ENCODE data around the gene HCST. TPM values are rescaled to one million over a fixed set of nuclear protein-coding genes. Genes with fewer than 3 reads are reported as not detected.
"Not testable (repeated sequence)": the region's sequence is repeated elsewhere in the genome, so short reads cannot be mapped to it uniquely, and the experiment has no call there.

HCST gene
- total RNA-seq, 1 experiment from 2014 or later: not detected

- no peak for DNase-seq (ENCODE audit: low read depth)
These were observed 2.2 kb downstream of the HCST start for GRCh38 chr19:35904311-35905068.

GRCh38 chr19:35905178-35905727 lies 2.9 kb downstream of the HCST start:
- DNase-seq (ENCODE audit: low read depth): no peak

- no peak for DNase-seq (ENCODE audit: low read depth)
These were observed 5.0 kb downstream of the HCST start for GRCh38 chr19:35907377-35907745.

- no peak for DNase-seq (ENCODE audit: low read depth)
These were observed 5.7 kb downstream of the HCST start, which contains the start of gene TYROBP for GRCh38 chr19:35908010-35908441. Gene TYROBP, minus strand, starts transcription at chr19:35908295. Its CDS starts 67 bp downstream, at chr19:35908228.

GRCh38 chr19:35908973-35909683 lies 6.8 kb downstream of the HCST start:
- no peak for DNase-seq (ENCODE audit: low read depth)

- DNase-seq (ENCODE audit: low read depth): no peak
These were observed 7.3 kb downstream of the HCST start for GRCh38 chr19:35909684-35910035.

- not testable (repeated sequence) for DNase-seq (ENCODE audit: low read depth)
These were observed 8.0 kb downstream of the HCST start for GRCh38 chr19:35910355-35910754.

DNA sequence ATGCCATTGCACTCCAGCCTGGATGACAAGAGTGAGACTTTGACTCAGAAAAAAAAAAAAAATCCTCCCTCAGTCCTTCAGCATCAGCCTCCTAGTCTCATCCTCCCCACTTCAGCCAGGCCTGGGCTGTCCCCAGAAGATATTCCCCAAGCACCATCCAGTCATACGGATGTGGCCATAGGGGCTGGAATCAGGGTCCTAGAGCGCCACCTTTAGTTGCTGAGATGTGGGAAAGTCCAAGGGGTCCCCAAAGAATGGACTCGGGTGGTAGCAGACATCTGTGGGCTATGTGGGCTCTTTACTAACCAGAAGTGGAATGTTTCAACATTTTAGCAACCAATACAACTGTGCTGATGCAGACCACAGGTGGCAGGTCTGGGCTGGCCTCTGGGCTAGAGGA lies 8.8 kb downstream of the HCST start:
- DNase-seq (ENCODE audit: low read depth): no peak

DNA sequence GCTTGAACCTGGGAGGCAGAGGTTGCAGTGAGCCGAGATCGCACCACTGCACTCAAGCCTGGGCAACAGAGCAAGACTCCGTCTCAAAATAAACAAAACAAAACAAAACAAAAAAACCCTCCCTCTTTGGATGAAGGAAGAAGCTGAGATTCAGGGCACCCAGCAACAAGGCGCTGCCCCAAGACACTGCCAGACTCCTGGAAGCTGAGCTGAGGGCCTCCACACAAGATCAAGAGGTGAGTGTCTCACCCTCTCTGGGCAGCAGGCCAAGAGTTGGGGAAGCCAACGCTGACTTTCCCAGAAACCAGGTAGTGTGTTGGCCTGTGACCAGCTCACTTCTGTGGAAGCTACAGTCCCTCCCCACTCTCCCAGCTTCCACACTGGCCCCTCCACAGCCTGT lies 9.5 kb downstream of the HCST start:
- no peak for DNase-seq (ENCODE audit: low read depth)

GRCh38 chr19:35913589-35913988 lies 11.3 kb downstream of the HCST start:
- no peak for DNase-seq (ENCODE audit: low read depth)

DNA sequence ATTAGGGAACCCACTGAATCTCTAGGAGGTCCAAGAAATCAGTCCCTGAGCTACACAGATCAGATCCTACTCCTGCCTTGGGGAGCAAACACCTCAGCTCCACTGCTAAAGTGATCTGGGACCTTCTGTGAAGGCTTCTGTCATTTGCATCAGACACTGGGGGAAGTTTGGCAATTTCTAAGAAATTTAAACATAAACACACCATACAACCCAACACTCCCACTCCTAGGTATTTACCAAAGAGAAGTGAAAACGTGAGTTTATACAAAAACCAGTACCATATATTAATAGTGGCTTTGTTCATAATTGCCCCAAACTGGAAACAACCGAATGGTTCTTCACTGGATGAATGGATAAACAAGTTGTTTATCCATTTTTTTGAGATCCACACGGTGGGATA lies 13.1 kb downstream of the HCST start:
- DNase-seq (ENCODE audit: low read depth): no peak

DNA sequence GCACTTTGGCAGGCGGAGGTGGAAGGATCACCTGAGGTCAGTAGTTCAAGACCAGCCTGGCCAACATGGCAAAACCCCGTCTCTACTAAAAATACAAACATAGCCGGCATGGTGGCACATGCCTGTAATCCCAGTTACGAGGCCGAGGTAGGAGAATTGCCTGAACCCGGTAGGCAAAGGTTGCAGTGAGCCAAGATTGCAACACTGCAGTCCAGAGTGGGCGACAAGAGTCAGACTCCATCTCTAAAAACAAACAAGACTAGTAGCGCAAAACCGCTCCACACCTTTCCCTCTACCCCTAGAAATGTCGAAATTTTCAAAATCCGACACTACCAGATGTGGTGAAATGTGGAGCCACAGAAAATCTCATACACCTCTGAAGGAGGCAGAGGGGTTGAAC lies 17.0 kb downstream of the HCST start:
- DNase-seq (ENCODE audit: low read depth): no peak

DNA sequence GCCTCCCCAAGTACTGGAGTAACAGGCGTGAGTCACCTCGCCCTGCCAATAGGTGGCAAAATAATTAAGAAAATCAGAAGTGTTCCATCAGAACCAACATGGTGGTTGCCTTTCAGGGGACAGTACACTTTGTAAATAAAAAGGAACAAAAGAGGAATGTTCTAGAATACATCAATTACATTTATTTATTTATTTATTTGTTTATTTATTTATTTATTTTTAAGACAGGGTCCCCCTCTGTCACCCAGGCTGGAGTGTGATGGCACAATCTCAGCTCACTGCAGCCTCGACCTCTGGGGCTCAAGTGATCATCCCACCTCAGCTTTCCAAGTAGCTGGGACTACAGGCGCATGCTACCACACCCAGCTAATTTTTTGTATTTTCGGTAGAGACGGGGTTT lies 18.7 kb downstream of the HCST start:
- no peak for DNase-seq (ENCODE audit: low read depth)

DNA sequence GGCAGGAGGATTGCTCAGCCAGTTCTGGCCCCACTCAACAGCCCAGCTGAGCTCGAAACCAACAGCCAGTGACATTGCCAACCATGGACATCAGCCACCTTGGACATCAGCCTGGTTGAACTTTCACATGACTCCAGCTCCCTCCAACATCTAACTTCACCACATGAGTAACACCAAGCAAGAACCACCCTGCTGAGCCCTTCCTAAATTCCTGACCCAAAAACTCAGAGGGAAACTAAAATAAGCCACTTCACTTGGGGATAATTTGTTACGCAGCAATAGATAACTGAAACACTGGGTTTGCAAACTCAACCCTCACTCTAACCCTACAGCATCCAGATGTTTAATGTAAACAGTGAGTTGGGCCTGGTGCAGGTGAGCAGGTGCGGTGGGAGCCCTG lies 23.2 kb downstream of the HCST start:
- DNase-seq (ENCODE audit: low read depth): no peak

DNA sequence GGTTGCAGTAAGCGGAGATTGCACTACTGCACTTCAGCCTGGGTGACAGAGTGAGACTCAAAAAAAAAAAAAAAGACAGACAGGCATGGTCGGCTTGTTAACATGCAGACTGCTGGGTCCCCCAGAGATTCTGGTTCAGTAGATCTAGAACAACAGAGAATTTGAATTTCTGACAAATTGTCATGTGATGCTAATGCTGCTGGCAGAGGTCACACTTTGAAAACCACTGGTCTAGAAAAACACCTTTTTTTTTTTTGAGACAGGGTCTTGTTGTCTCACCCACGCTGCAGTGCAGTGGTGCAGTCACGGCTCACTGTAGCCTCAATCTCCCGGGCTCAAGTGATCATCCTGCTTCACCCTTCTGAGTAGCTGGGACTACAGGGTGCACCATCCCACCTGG lies 26.2 kb downstream of the HCST start:
- DNase-seq (ENCODE audit: low read depth): no peak

- no peak for DNase-seq (ENCODE audit: low read depth)
These were observed 27.5 kb downstream of the HCST start for GRCh38 chr19:35929876-35930275.

DNA sequence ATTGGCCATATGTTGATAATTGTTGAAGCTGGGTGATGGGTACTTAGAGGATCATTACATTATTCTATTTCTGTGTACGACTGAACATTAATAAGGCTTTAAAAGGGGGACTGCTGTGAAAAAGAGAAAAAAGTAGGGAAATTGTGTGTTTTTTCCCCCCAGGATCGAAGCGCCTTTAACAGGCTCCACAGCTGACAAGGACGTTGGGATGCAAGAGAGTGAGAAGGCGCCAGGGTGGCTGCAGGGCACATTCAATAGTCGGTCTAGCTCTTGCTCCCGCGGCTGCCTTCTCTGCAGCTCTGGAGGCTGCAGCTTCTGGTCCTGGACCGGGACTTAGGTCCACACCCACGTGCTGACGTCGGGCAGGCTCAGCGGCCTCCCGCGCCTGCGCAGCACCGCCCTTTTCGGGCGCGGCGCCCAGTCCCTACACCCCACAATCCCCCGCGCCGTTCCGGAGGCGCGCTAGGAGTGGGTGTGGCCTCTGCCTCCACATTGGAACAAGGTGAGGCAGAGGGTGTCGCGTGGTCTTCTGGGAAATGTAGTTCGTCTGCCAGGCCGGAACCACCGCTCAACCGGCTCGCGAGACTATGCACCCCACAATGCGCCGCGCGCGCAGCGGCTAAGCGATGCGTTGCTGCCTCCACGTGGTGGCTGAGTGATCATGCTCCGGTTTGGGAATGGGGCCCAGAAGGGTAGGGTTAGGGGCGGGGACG lies 29.0 kb downstream of the HCST start:
- DNase-seq (ENCODE audit: low read depth): peak; percentile 99

DNA sequence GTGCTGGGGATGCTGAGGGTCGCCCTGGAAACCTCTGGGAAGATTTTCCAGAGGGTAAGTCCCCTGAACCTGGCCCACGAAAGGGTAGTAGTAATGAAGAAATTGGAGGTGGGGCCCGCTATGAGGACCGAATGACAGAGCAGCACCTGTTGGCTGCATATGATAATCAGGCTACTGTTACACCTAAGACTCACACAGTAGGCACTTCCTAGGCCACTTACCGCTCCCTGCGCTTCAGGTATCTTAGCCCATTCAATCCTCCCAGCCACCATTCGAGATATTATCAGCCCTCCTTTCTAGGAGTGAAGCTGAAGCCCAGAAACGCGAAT lies 29.5 kb downstream of the HCST start:
- DNase-seq (ENCODE audit: low read depth): no peak

GRCh38 chr19:35932291-35932936 lies 30.1 kb downstream of the HCST start:
- DNase-seq (ENCODE audit: low read depth): no peak

DNA sequence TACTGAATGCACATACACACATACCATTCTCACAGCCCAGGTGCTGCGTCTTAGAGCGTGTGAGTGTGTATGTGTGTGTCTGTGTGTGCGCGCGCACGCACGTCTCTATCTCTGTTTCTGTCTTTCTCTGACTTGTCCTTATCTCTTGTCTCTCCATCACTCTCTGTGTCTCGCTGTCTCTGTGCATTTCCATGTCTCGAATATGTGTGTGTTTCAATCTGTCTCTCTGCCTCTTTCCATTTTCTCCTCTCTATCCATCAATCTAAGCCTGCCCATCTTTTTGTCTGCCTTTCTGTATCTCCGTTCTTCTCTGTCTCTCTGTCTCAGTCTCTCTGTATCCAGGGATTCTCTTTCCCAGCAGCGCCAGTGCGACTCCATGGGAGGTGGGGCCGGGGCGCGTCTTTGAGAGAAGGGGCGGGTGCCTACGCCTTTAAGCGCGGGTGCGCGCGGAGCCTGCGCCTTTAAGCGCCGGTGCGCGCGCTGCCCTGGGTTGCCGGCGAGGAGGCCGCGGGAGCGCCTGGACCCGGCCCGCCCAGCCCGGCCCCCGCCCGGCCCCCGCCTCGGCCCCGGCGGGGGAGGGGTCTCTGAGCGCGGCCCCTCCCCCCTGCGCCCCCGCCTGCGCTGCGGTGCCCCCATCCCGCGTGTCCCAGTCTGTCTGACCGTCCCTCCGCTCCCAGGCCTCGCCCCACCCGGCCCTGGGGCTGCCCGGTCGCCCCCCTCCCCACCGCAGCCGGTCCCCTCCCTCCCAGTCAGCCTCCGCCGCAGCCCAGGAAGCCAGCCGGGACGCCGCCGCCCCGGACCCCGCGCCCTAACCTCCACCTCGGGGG lies 33.8 kb downstream of the HCST start, which contains the start of gene LRFN3:
Gene LRFN3 (plus strand): TSS at position 464 of the 827 bp plus-strand sequence. CDS start 3,052 bp downstream, outside the sequence.
- peak; percentile 62 for DNase-seq (ENCODE audit: low read depth)

DNA sequence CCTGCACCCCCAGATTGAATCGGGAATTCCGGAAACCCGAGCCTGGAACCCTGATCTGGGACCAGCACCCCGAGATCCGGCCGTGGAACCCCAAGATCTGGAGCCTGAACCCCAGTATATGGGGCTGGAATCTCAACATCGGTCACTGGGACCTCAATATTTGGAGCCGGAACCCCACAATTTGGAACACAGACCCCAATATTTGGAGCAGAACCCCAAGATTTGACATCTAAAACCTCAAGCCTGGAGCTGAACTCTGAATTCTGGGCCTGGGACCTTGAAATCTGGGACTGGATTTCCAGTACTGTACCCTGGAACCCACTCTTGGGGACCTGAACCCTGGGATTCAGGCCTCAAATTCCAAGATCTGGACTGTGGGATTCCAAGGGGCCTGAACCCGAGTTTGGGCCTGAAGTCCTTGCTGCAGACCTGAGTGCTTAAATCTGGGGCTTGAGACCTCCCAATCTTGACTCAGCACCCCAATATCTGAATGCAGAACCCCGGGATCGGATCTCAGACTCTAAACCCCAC lies 34.5 kb downstream of the HCST start:
- DNase-seq (ENCODE audit: low read depth): no peak

All from LHCN-M2 (cell line).